Measurements from ENCODE around the gene KCMF1.

KCMF1 gene

GRCh38 chr2:84995826-84996225 is 24.9 kb downstream of the KCMF1 start:
- no peak for FAIRE-seq
- DNase-seq (ENCODE audit: insufficient read length) = no peak
- TF ChIP-seq POLR2AphosphoS5 (IDR thresholded peaks at IDR 0.05; ENCODE audit: low read depth, low read length) (no peak), POLR2A (IDR thresholded peaks at IDR 0.05; ENCODE audit: low read depth, low read length) (no peak), TAF1 (IDR thresholded peaks at IDR 0.05; ENCODE audit: borderline replicate concordance, low read depth, low read length) (no peak)

- FAIRE-seq = no peak
- no peak for TF ChIP-seq TAF1 (IDR thresholded peaks at IDR 0.05; ENCODE audit: borderline replicate concordance, low read depth, low read length)
- TF ChIP-seq POLR2AphosphoS5 (IDR thresholded peaks at IDR 0.05; ENCODE audit: low read depth, low read length) = no peak
- no peak for TF ChIP-seq POLR2A (IDR thresholded peaks at IDR 0.05; ENCODE audit: low read depth, low read length)
Measured at GRCh38 chr2:84996909-84997308, 25.9 kb downstream of the KCMF1 start.

GRCh38 chr2:84999553-84999955 is 28.6 kb downstream of the KCMF1 start:
- DNase-seq (ENCODE audit: insufficient read length) (no peak), FAIRE-seq (no peak)
- TF ChIP-seq TAF1 (IDR thresholded peaks at IDR 0.05; ENCODE audit: borderline replicate concordance, low read depth, low read length) (no peak), POLR2AphosphoS5 (IDR thresholded peaks at IDR 0.05; ENCODE audit: low read depth, low read length) (no peak), POLR2A (IDR thresholded peaks at IDR 0.05; ENCODE audit: low read depth, low read length) (no peak)

More at GRCh38 chr2:84996909-84997308, 25.9 kb downstream of the KCMF1 start:
- DNase-seq (ENCODE audit: insufficient read length) = no peak

- DNase-seq (ENCODE audit: insufficient read length) = no peak
- TF ChIP-seq POLR2A (IDR thresholded peaks at IDR 0.05; ENCODE audit: low read depth, low read length) (no peak), POLR2AphosphoS5 (IDR thresholded peaks at IDR 0.05; ENCODE audit: low read depth, low read length) (no peak), TAF1 (IDR thresholded peaks at IDR 0.05; ENCODE audit: borderline replicate concordance, low read depth, low read length) (no peak)
- FAIRE-seq = no peak
Measured at GRCh38 chr2:85001595-85001994, 30.6 kb downstream of the KCMF1 start.

- no peak for TF ChIP-seq TAF1 (IDR thresholded peaks at IDR 0.05; ENCODE audit: borderline replicate concordance, low read depth, low read length)
- TF ChIP-seq POLR2A (IDR thresholded peaks at IDR 0.05; ENCODE audit: low read depth, low read length) = no peak
- TF ChIP-seq POLR2AphosphoS5 (IDR thresholded peaks at IDR 0.05; ENCODE audit: low read depth, low read length) = no peak
- no peak for DNase-seq (ENCODE audit: insufficient read length)
- no peak for FAIRE-seq
Measured at GRCh38 chr2:85002534-85002933, 31.6 kb downstream of the KCMF1 start.

- TF ChIP-seq TAF1 (IDR thresholded peaks at IDR 0.05; ENCODE audit: borderline replicate concordance, low read depth, low read length) (no peak), POLR2AphosphoS5 (IDR thresholded peaks at IDR 0.05; ENCODE audit: low read depth, low read length) (no peak), POLR2A (IDR thresholded peaks at IDR 0.05; ENCODE audit: low read depth, low read length) (no peak)
- DNase-seq (ENCODE audit: insufficient read length) (no peak), FAIRE-seq (no peak)
Measured at GRCh38 chr2:85008252-85008651, 37.3 kb downstream of the KCMF1 start.

- DNase-seq (ENCODE audit: insufficient read length) (no peak), FAIRE-seq (no peak)
- TF ChIP-seq POLR2A (IDR thresholded peaks at IDR 0.05; ENCODE audit: low read depth, low read length) (no peak), TAF1 (IDR thresholded peaks at IDR 0.05; ENCODE audit: borderline replicate concordance, low read depth, low read length) (no peak), POLR2AphosphoS5 (IDR thresholded peaks at IDR 0.05; ENCODE audit: low read depth, low read length) (no peak)
Measured at GRCh38 chr2:85009019-85009618, 38.2 kb downstream of the KCMF1 start.

- DNase-seq (ENCODE audit: insufficient read length) = no peak
- no peak for FAIRE-seq
- TF ChIP-seq POLR2A (IDR thresholded peaks at IDR 0.05; ENCODE audit: low read depth, low read length) = no peak
- no peak for TF ChIP-seq TAF1 (IDR thresholded peaks at IDR 0.05; ENCODE audit: borderline replicate concordance, low read depth, low read length)
- TF ChIP-seq POLR2AphosphoS5 (IDR thresholded peaks at IDR 0.05; ENCODE audit: low read depth, low read length) = no peak
Measured at GRCh38 chr2:85010404-85010803, 39.4 kb downstream of the KCMF1 start.

- TF ChIP-seq POLR2AphosphoS5 (IDR thresholded peaks at IDR 0.05; ENCODE audit: low read depth, low read length) (no peak), POLR2A (IDR thresholded peaks at IDR 0.05; ENCODE audit: low read depth, low read length) (no peak), TAF1 (IDR thresholded peaks at IDR 0.05; ENCODE audit: borderline replicate concordance, low read depth, low read length) (no peak)
- FAIRE-seq = peak; percentile 53
- DNase-seq (ENCODE audit: insufficient read length) = no peak
Measured at GRCh38 chr2:85011098-85011497, 40.1 kb downstream of the KCMF1 start.

GRCh38 chr2:85011747-85012146 is 40.8 kb downstream of the KCMF1 start:
- TF ChIP-seq POLR2AphosphoS5 (IDR thresholded peaks at IDR 0.05; ENCODE audit: low read depth, low read length) = no peak
- TF ChIP-seq TAF1 (IDR thresholded peaks at IDR 0.05; ENCODE audit: borderline replicate concordance, low read depth, low read length) = no peak
- no peak for TF ChIP-seq POLR2A (IDR thresholded peaks at IDR 0.05; ENCODE audit: low read depth, low read length)
- FAIRE-seq (peak; percentile 46), DNase-seq (ENCODE audit: insufficient read length) (no peak)

- TF ChIP-seq POLR2AphosphoS5 (IDR thresholded peaks at IDR 0.05; ENCODE audit: low read depth, low read length) (no peak), POLR2A (IDR thresholded peaks at IDR 0.05; ENCODE audit: low read depth, low read length) (no peak), TAF1 (IDR thresholded peaks at IDR 0.05; ENCODE audit: borderline replicate concordance, low read depth, low read length) (no peak)
- DNase-seq (ENCODE audit: insufficient read length) (no peak), FAIRE-seq (no peak)
Measured at GRCh38 chr2:85012431-85012830, 41.5 kb downstream of the KCMF1 start.

GRCh38 chr2:85012855-85013254 is 41.9 kb downstream of the KCMF1 start:
- DNase-seq (ENCODE audit: insufficient read length) (no peak), FAIRE-seq (no peak)
- TF ChIP-seq POLR2AphosphoS5 (IDR thresholded peaks at IDR 0.05; ENCODE audit: low read depth, low read length) (no peak), POLR2A (IDR thresholded peaks at IDR 0.05; ENCODE audit: low read depth, low read length) (no peak), TAF1 (IDR thresholded peaks at IDR 0.05; ENCODE audit: borderline replicate concordance, low read depth, low read length) (no peak)
